ENCODE data around the gene LRFN3.

DNA sequence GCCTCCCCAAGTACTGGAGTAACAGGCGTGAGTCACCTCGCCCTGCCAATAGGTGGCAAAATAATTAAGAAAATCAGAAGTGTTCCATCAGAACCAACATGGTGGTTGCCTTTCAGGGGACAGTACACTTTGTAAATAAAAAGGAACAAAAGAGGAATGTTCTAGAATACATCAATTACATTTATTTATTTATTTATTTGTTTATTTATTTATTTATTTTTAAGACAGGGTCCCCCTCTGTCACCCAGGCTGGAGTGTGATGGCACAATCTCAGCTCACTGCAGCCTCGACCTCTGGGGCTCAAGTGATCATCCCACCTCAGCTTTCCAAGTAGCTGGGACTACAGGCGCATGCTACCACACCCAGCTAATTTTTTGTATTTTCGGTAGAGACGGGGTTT, 15.2 kb upstream of the LRFN3 start:
- TF ChIP-seq, protein P1, sequence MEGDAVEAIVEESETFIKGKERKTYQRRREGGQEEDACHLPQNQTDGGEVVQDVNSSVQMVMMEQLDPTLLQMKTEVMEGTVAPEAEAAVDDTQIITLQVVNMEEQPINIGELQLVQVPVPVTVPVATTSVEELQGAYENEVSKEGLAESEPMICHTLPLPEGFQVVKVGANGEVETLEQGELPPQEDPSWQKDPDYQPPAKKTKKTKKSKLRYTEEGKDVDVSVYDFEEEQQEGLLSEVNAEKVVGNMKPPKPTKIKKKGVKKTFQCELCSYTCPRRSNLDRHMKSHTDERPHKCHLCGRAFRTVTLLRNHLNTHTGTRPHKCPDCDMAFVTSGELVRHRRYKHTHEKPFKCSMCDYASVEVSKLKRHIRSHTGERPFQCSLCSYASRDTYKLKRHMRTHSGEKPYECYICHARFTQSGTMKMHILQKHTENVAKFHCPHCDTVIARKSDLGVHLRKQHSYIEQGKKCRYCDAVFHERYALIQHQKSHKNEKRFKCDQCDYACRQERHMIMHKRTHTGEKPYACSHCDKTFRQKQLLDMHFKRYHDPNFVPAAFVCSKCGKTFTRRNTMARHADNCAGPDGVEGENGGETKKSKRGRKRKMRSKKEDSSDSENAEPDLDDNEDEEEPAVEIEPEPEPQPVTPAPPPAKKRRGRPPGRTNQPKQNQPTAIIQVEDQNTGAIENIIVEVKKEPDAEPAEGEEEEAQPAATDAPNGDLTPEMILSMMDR (IDR thresholded peaks at IDR 0.05): no peak
- no peak for TF ChIP-seq POLR2A (IDR thresholded peaks at IDR 0.05)

Data from testis (tissue), 2 donors.